A549 (cell line): Measurements from ENCODE around the gene CD99.

ENCODE experiments used
- BHLHE40 ChIP-seq: IDR thresholded peaks from 2 replicates; pipeline ENCODE4 v1.6.1; 2012; ENCODE audit warnings: low read depth, low read length, inconsistent platforms
- EHMT2 ChIP-seq: fragments of 200-600 bp; sonication (generic); IDR thresholded peaks from 2 replicates; pipeline ENCODE4 v1.6.1; 2016; ENCODE audit warnings: antibody characterized with exemption, low read depth, mild to moderate bottlenecking, moderate library complexity
- POLR2A ChIP-seq: IDR thresholded peaks from 2 replicates; pipeline ENCODE4 v1.6.1; 2012; ENCODE audit warnings: mild to moderate bottlenecking, low read length
- TF ChIP-seq, protein P1 (sequence below): IDR thresholded peaks from 2 replicates; pipeline ENCODE4 v1.6.1; 2012
- TF ChIP-seq, protein P2 (sequence below): fragments of 450-650 bp; IDR thresholded peaks from 2 replicates; pipeline ENCODE4 v1.6.1; 2014; ENCODE audit warnings: antibody characterized with exemption
- TF ChIP-seq, protein P3 (sequence below): fragments of >200 bp; sonication (Bioruptor Twin); formaldehyde crosslinking; IDR thresholded peaks from 3 replicates; pipeline ENCODE4 v1.5.1; 2016

DNA sequence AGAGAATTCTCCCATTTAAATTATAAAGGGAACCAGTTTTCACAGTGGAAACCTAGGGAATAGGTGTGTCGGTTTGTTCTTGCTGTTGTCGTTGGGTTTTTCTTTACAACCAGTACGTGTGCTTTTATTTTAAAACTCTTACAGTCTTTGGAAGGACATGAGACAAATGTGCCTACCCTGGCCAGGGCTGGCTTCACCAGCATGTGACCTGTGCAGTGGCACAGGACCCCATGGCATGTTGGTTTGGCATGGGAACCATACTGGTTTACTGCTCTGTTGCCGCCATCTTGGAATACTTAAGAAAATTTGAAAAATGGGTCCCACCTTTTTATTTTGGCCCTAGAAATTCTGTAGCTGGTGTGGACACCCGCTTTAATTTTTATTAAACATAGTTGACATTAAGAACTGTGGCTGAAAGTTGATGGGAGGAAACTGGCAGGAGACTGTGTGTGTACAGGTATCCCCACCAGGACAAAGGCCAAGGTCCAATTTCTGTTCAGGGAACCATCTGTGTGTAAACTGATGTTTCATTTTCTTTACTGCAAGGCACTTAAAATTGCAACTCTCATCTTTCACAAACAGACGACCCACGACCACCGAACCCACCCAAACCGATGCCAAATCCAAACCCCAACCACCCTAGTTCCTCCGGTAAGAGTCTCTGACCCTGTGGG lies 28.8 kb downstream of the CD99 start:
- TF ChIP-seq BHLHE40 (no peak), POLR2A (no peak), EHMT2 (0 out of 2 replicates have a peak, but pooled peaks have one; percentile 27)
- TF ChIP-seq, protein P1, sequence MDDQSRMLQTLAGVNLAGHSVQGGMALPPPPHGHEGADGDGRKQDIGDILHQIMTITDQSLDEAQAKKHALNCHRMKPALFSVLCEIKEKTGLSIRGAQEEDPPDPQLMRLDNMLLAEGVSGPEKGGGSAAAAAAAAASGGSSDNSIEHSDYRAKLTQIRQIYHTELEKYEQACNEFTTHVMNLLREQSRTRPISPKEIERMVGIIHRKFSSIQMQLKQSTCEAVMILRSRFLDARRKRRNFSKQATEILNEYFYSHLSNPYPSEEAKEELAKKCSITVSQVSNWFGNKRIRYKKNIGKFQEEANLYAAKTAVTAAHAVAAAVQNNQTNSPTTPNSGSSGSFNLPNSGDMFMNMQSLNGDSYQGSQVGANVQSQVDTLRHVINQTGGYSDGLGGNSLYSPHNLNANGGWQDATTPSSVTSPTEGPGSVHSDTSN: no peak
- TF ChIP-seq, protein P2, sequence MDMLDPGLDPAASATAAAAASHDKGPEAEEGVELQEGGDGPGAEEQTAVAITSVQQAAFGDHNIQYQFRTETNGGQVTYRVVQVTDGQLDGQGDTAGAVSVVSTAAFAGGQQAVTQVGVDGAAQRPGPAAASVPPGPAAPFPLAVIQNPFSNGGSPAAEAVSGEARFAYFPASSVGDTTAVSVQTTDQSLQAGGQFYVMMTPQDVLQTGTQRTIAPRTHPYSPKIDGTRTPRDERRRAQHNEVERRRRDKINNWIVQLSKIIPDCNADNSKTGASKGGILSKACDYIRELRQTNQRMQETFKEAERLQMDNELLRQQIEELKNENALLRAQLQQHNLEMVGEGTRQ: no peak
- TF ChIP-seq, protein P3, sequence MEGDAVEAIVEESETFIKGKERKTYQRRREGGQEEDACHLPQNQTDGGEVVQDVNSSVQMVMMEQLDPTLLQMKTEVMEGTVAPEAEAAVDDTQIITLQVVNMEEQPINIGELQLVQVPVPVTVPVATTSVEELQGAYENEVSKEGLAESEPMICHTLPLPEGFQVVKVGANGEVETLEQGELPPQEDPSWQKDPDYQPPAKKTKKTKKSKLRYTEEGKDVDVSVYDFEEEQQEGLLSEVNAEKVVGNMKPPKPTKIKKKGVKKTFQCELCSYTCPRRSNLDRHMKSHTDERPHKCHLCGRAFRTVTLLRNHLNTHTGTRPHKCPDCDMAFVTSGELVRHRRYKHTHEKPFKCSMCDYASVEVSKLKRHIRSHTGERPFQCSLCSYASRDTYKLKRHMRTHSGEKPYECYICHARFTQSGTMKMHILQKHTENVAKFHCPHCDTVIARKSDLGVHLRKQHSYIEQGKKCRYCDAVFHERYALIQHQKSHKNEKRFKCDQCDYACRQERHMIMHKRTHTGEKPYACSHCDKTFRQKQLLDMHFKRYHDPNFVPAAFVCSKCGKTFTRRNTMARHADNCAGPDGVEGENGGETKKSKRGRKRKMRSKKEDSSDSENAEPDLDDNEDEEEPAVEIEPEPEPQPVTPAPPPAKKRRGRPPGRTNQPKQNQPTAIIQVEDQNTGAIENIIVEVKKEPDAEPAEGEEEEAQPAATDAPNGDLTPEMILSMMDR: no peak
